Endothelial cell of umbilical vein (primary cell): ENCODE results near the gene SNX19. TPM values are rescaled to one million over a fixed set of nuclear protein-coding genes. Genes with fewer than 3 reads are reported as not detected.

Source experiments
- BruUV-seq: library from RNA; stranded (reverse); fragments of 400-500 nt; replicated peaks from 2 replicates; lab custom pipeline; 2021; lab: Mats Ljungman, UMichigan
- CTCF ChIA-PET: fragments of 300-600, 350-600 bp; sonication (Branson Sonifier 250); formaldehyde crosslinking; loops from one replicate; lab custom pipeline; 2021; ENCODE audit warnings: antibody characterized with exemption, inconsistent platforms; lab: Charles Lee
- POLR2A ChIA-PET: fragments of 300-600, 350-600 bp; sonication (Branson Sonifier 250); formaldehyde crosslinking; loops from one replicate; lab custom pipeline; 2021; ENCODE audit warnings: antibody characterized with exemption, inconsistent platforms; lab: Charles Lee
- DNase-seq: peaks from one replicate; pipeline ENCODE4 v3.0.0-alpha.2; 2011; ENCODE audit warnings: low read depth, low spot score
- FAIRE-seq: peaks from 2 replicates; lab custom pipeline; 2011; peaks lifted over from hg19 to GRCh38; lab: Jason Lieb, UNC
- H2AFZ ChIP-seq: 2 replicates; pipeline ENCODE4 v1.6.0; 2012; ENCODE audit warnings: low read depth, low read length, control low read depth, inconsistent platforms
- H3K27ac ChIP-seq: 2 replicates; pipeline ENCODE4 v1.5.1; 2011; ENCODE audit warnings: low read depth, mild to moderate bottlenecking, control low read depth, low read length, moderate library complexity; ENCODE audit not compliant: insufficient read depth
- H3K27me3 ChIP-seq, 2 experiments: 2 replicates each; pipeline versions ENCODE4 v1.6.0 to v1.6.1; 2011; ENCODE audit warnings: low read length in 2 of 2, mixed read lengths in 1 of 2; ENCODE audit not compliant: control insufficient read depth in 2 of 2, insufficient read depth in 2 of 2
- H3K36me3 ChIP-seq, 2 experiments: 2 replicates in 1 of 2; 3 replicates in 1 of 2; pipeline ENCODE4 v1.5.1; 2011; ENCODE audit warnings: low read length in 2 of 2, mild to moderate bottlenecking in 1 of 2, moderate library complexity in 1 of 2; ENCODE audit not compliant: control insufficient read depth in 2 of 2, insufficient read depth in 2 of 2; ENCODE audit errors: extremely low read depth in 1 of 2
- H3K4me1 ChIP-seq: 3 replicates; pipeline ENCODE4 v1.5.1; 2011; ENCODE audit warnings: mild to moderate bottlenecking, low read length; ENCODE audit not compliant: control insufficient read depth, insufficient read depth; ENCODE audit errors: extremely low read depth
- H3K4me2 ChIP-seq: 2 replicates; pipeline ENCODE4 v1.6.1; 2011; ENCODE audit warnings: low read length, control low read depth, mixed read lengths; ENCODE audit not compliant: insufficient read depth
- H3K4me3 ChIP-seq, 3 experiments: fragments of 200-600 bp in 1 of 3; sonication (generic), shearing (Covaris generic) in 1 of 3; replicated peaks in 1 of 3; 2 replicates each; pipeline ENCODE4 v1.5.1; 2011 to 2016; ENCODE audit warnings: control low read depth in 3 of 3, low read length in 3 of 3, mild to moderate bottlenecking in 2 of 3, inconsistent platforms in 1 of 3, low read depth in 1 of 3, moderate library complexity in 1 of 3; ENCODE audit not compliant: insufficient read depth in 1 of 3
- H3K79me2 ChIP-seq: 2 replicates; pipeline ENCODE4 v1.6.0; 2012; ENCODE audit warnings: low read length, inconsistent platforms; ENCODE audit not compliant: control insufficient read depth, insufficient read depth
- H3K9ac ChIP-seq: replicated peaks from 2 replicates; pipeline ENCODE3; 2011; ENCODE audit warnings: low read length, control low read depth; ENCODE audit not compliant: insufficient read depth; ENCODE audit errors: extremely low read depth
- H3K9me1 ChIP-seq: replicated peaks from 3 replicates; pipeline ENCODE4 v1.6.0; 2011; ENCODE audit warnings: mild to moderate bottlenecking, low read length; ENCODE audit not compliant: control insufficient read depth, insufficient read depth; ENCODE audit errors: extremely low read depth
- H3K9me3 ChIP-seq: replicated peaks from 2 replicates; pipeline ENCODE4 v1.5.1; 2012; ENCODE audit warnings: low read length, inconsistent platforms; ENCODE audit not compliant: control insufficient read depth, insufficient read depth
- H4K20me1 ChIP-seq: replicated peaks from 2 replicates; pipeline ENCODE3; 2011; ENCODE audit warnings: mild to moderate bottlenecking, low read length; ENCODE audit not compliant: control insufficient read depth, insufficient read depth; ENCODE audit errors: extremely low read depth
- CTCF ChIP-seq, 2 donors: IDR thresholded peaks; 1 replicate in 1 of 2; 2 replicates in 1 of 2; pipeline ENCODE4 v1.5.1; 2011; ENCODE audit warnings: low read length in 2 of 2, mild to moderate bottlenecking in 2 of 2, moderate library complexity in 2 of 2, control low read depth in 1 of 2, inconsistent platforms in 1 of 2, low read depth in 1 of 2; ENCODE audit not compliant: insufficient read depth in 1 of 2; ENCODE audit errors: extremely low read depth in 1 of 2
- EZH2 ChIP-seq: IDR thresholded peaks from 2 replicates; pipeline ENCODE4 v1.6.1; 2012; ENCODE audit warnings: borderline replicate concordance, low read depth, mild to moderate bottlenecking, moderate library complexity, low read length, inconsistent platforms; ENCODE audit not compliant: severe bottlenecking
- FOS ChIP-seq: IDR thresholded peaks from 2 replicates; pipeline ENCODE4 v1.6.1; 2011; ENCODE audit warnings: mild to moderate bottlenecking, low read length, moderate library complexity, borderline replicate concordance; ENCODE audit not compliant: insufficient read depth
- GATA2 ChIP-seq: IDR thresholded peaks from 2 replicates; pipeline ENCODE4 v1.7.0; 2011; ENCODE audit warnings: low read depth, mild to moderate bottlenecking, moderate library complexity, mixed read lengths, low read length; ENCODE audit not compliant: insufficient read length, insufficient read depth
- JUN ChIP-seq: IDR thresholded peaks from 2 replicates; pipeline ENCODE4 v1.6.1; 2011; ENCODE audit warnings: borderline replicate concordance, low read depth; ENCODE audit not compliant: insufficient read length, insufficient read depth
- MAX ChIP-seq: IDR thresholded peaks from 2 replicates; pipeline ENCODE4 v1.6.1; 2011; ENCODE audit not compliant: insufficient read depth, insufficient read length
- MYC ChIP-seq: IDR thresholded peaks from one replicate; pipeline ENCODE4 v1.6.1; 2011; ENCODE audit warnings: mild to moderate bottlenecking, low read depth, low read length
- POLR2A ChIP-seq: IDR thresholded peaks from 2 replicates; pipeline ENCODE4 v1.6.1; 2012; ENCODE audit warnings: low read depth, mild to moderate bottlenecking, control low read depth, low read length
- POLR2AphosphoS5 ChIP-seq: IDR thresholded peaks from 2 replicates; pipeline ENCODE4 v1.6.1; 2012; ENCODE audit warnings: low read depth, mild to moderate bottlenecking, control low read depth, low read length, moderate library complexity; ENCODE audit not compliant: insufficient read depth
- dilution Hi-C: fragments of 300-500 bp; cut with MboI; formaldehyde crosslinking; loops from one replicate; pipeline ENCODE4 v1.15.0; 2019; ENCODE audit warnings: low sequenced_read_pairs; ENCODE audit not compliant: extremely low pct_ligation_motif_present
- intact Hi-C: fragments of 100-400 bp; cut with micrococcal nuclease; formaldehyde crosslinking; loops from one replicate; pipeline ENCODE4 v1.10.0; 2022
- polyA plus RNA-seq, 4 experiments: library from polyadenylated mRNA; depleted of rRNA in 3 of 4; stranded (reverse) in 3 of 4; unstranded in 1 of 4; fragments of >200 nt; gene quantifications; 2 replicates each; pipeline versions ENCODE4 v1.2.1 to v1.2.3, GENCODE V29; 2011 to 2012; ENCODE audit warnings: missing spikeins in 1 of 4
- total RNA-seq: library from RNA; stranded (reverse); gene quantifications from 2 replicates; pipeline ENCODE4 v1.2.3, GENCODE V29; 2021

Gene SNX19
- total and polyA plus RNA-seq, 2 donors (not counting 3 experiments of a cell fraction or from before 2014, with no cell fraction given): 37.4 to 49.8 TPM

GRCh38 chr11:130964058-130964792, 47.9 kb upstream of the SNX19 start:
- dilution Hi-C loops (no loop called here), intact Hi-C loops (no loop called here)
- no peak for DNase-seq
- no peak overlapping the region for H3K4me2 ChIP-seq
- no peaks in the 10 kb centered on the region for H3K79me2 ChIP-seq
- CTCF ChIA-PET: no interaction called here
- no peak overlapping the region for H3K27ac ChIP-seq
- BruUV-seq: no TSS peak
- POLR2A ChIA-PET: no interaction called here
- H4K20me1 ChIP-seq: no peaks in the 10 kb centered on the region
- no peaks in the 10 kb centered on the region for H3K4me1 ChIP-seq
- no peak for FAIRE-seq
- H3K36me3 ChIP-seq: no peaks in the 10 kb centered on the region
- H3K9me1 ChIP-seq: no peaks in the 10 kb centered on the region
- no peaks in the 10 kb centered on the region for H3K9me3 ChIP-seq
- TF ChIP-seq CTCF (IDR thresholded peaks at IDR 0.05; ENCODE audit: extremely low read depth in 1 of 2, insufficient read depth in 1 of 2, low read depth in 1 of 2, low read length in 2 of 2) (no peak), EZH2 (no peak), POLR2AphosphoS5 (no peak), MYC (no peak), MAX (no peak), GATA2 (no peak), FOS (no peak), POLR2A (no peak), JUN (no peak)
- H3K27me3 ChIP-seq: no peaks in the 10 kb centered on the region
- H2AFZ ChIP-seq: no peak overlapping the region
- H3K9ac ChIP-seq: no peak overlapping the region
- H3K4me3 ChIP-seq: no peak overlapping the region
